AG08396 (cell line): ENCODE results near the gene BCAP31.
"Not testable (repeated sequence)": the region's sequence is repeated elsewhere in the genome, so short reads cannot be mapped to it uniquely, and the experiment has no call there.

ENCODE experiments used
- DNase-seq: peaks from one replicate; pipeline ENCODE4 v3.0.0; 2012; ENCODE audit warnings: low spot score, mixed read lengths

Gene BCAP31

GRCh38 chrX:153762626-153763173 is 38.5 kb upstream of the BCAP31 start:
- no peak for DNase-seq

- no peak for DNase-seq
Measured at GRCh38 chrX:153761863-153762262, 37.7 kb upstream of the BCAP31 start.

- DNase-seq = no peak
Measured at GRCh38 chrX:153755136-153755535, 30.9 kb upstream of the BCAP31 start.

- DNase-seq = no peak
Measured at GRCh38 chrX:153750127-153750774, 26.1 kb upstream of the BCAP31 start.

GRCh38 chrX:153749017-153749416 is 24.8 kb upstream of the BCAP31 start:
- DNase-seq = not testable (repeated sequence)

GRCh38 chrX:153746991-153747390 is 22.8 kb upstream of the BCAP31 start:
- DNase-seq = not testable (repeated sequence)

- DNase-seq = no peak
Measured at GRCh38 chrX:153746359-153746758, 22.2 kb upstream of the BCAP31 start.

GRCh38 chrX:153745067-153745433 is 20.9 kb upstream of the BCAP31 start:
- DNase-seq = not testable (repeated sequence)

- no peak for DNase-seq
Measured at GRCh38 chrX:153744210-153745066, 20.3 kb upstream of the BCAP31 start.

- peak; percentile 23 for DNase-seq
Measured at GRCh38 chrX:153743468-153744209, 19.5 kb upstream of the BCAP31 start.

GRCh38 chrX:153742796-153743467 is 18.7 kb upstream of the BCAP31 start:
- not testable (repeated sequence) for DNase-seq

- DNase-seq = not testable (repeated sequence)
Measured at GRCh38 chrX:153742111-153742510, 17.9 kb upstream of the BCAP31 start.

GRCh38 chrX:153741446-153741845 is 17.3 kb upstream of the BCAP31 start:
- no peak for DNase-seq

GRCh38 chrX:153740631-153741222 is 16.5 kb upstream of the BCAP31 start:
- no peak for DNase-seq

- DNase-seq = no peak
Measured at GRCh38 chrX:153739754-153740486, 15.7 kb upstream of the BCAP31 start.

GRCh38 chrX:153738056-153738605 is 13.9 kb upstream of the BCAP31 start:
- DNase-seq = no peak

- DNase-seq = no peak
Measured at GRCh38 chrX:153736871-153737441, 12.8 kb upstream of the BCAP31 start.

GRCh38 chrX:153736071-153736820 is 12.1 kb upstream of the BCAP31 start:
- no peak for DNase-seq

GRCh38 chrX:153735274-153735673 is 11.1 kb upstream of the BCAP31 start:
- no peak for DNase-seq
